HG03460 (cell line): ENCODE measurements around the gene MAP2.
A peak's percentile ranks its signal among the peaks of the same experiment; 100 is the strongest.

Source experiments
- ATAC-seq: cut with Tn5 transposase; IDR thresholded peaks from one replicate; pipeline ENCODE4 v1.9.1; 2021; ENCODE audit not compliant: unreplicated experiment

The MAP2 gene, protein sequence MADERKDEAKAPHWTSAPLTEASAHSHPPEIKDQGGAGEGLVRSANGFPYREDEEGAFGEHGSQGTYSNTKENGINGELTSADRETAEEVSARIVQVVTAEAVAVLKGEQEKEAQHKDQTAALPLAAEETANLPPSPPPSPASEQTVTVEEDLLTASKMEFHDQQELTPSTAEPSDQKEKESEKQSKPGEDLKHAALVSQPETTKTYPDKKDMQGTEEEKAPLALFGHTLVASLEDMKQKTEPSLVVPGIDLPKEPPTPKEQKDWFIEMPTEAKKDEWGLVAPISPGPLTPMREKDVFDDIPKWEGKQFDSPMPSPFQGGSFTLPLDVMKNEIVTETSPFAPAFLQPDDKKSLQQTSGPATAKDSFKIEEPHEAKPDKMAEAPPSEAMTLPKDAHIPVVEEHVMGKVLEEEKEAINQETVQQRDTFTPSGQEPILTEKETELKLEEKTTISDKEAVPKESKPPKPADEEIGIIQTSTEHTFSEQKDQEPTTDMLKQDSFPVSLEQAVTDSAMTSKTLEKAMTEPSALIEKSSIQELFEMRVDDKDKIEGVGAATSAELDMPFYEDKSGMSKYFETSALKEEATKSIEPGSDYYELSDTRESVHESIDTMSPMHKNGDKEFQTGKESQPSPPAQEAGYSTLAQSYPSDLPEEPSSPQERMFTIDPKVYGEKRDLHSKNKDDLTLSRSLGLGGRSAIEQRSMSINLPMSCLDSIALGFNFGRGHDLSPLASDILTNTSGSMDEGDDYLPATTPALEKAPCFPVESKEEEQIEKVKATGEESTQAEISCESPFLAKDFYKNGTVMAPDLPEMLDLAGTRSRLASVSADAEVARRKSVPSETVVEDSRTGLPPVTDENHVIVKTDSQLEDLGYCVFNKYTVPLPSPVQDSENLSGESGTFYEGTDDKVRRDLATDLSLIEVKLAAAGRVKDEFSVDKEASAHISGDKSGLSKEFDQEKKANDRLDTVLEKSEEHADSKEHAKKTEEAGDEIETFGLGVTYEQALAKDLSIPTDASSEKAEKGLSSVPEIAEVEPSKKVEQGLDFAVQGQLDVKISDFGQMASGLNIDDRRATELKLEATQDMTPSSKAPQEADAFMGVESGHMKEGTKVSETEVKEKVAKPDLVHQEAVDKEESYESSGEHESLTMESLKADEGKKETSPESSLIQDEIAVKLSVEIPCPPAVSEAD (N-terminal part only)

GRCh38 chr2:209423562-209424198 is at the start of gene MAP2:
Gene MAP2, plus strand, starts transcription at chr2:209424047. Its CDS starts 229,124 bp downstream, at chr2:209653171.
- peak; percentile 96 for ATAC-seq

- ATAC-seq = no peak
These were observed 47.2 kb upstream of the MAP2 start for GRCh38 chr2:209376686-209377085.

DNA sequence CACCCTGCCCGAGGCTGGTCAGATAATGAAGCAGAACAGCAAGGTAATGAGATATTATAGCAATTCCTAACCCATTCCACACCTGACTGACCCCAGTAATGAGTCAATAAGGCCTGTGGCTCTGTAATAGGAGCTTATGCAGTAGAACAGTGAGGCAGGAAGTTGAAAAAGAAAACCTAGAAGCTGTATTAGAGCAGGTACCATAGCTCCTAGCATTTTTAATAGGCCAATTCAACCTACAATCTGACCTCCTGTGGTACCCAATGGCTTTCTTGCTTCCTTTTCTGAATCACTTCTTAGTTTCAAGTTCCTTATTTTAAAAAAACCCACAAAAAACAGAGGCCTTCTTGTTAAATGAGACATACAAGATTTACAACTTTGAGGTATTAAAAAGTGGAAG is 43.6 kb upstream of the MAP2 start:
- peak; percentile 100 for ATAC-seq

GRCh38 chr2:209381091-209381490 is 42.8 kb upstream of the MAP2 start:
- no peak for ATAC-seq

GRCh38 chr2:209382775-209383174 is 41.1 kb upstream of the MAP2 start:
- ATAC-seq = no peak

DNA sequence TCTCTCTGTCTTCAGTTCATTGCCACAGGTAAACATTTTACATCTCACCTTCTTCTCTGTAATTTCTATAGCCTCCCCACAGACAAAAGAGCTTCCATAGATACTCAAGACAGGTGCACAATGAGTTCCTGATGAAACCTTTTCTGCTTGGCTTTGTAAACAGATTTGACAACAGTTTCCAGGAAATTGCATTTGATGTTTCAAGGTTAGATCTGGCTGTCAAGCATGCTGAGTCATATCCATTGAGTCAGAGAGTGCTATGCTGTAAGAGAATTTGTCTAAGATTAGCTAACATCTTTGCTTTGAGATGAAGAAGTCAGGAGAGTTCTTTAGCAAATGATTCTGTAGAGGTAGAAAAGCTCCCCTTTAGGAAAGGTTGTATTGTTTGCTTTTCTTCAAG is 40.6 kb upstream of the MAP2 start:
- ATAC-seq = no peak

DNA sequence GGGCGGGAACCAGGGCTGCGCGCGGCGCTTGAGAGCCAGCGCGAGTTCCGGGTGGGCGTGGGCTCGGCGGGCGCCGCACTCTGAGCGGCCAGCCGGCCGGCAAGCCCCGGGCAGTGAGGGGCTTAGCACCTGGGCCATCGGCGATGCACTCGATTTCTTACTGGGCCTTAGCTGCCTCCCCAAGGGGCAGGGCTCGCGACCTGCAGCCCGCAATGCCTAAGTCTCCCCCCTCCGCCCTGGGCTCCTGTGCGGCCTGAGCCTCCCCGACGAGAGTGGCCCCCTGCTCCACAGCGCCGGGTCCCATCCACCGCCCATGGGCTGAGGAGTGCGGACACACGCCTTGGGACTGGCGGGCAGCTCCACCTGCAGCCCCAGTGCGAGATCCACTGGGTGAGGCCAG is 36.5 kb upstream of the MAP2 start:
- ATAC-seq = no peak

DNA sequence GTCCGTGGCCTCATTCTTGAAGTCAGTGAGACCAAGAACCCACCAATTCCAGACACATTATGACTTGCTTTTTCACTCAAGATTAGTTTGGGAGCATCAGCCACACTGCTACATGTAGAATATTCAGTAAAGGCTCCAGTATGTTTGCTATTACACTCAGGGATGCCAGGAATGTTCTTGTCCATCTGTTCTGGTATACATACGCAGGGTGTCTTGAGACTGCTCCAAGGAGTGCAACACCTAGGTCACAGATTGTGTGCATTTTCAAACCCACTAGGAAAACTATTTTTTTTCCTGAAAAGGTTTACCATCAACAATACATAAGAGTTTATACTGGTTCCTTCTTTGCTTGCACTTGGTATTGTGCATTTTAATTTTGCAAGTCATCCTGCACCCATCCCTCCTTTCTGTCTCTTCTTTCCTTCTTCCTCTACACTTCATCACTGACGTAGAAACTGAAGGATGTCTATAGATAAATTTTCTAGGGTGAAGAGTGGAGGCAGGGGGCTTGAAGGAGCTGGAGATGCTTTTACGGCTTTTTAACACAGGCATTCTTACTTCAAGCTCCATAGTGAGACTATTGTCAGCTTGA is 35.3 kb upstream of the MAP2 start:
- ATAC-seq = no peak

DNA sequence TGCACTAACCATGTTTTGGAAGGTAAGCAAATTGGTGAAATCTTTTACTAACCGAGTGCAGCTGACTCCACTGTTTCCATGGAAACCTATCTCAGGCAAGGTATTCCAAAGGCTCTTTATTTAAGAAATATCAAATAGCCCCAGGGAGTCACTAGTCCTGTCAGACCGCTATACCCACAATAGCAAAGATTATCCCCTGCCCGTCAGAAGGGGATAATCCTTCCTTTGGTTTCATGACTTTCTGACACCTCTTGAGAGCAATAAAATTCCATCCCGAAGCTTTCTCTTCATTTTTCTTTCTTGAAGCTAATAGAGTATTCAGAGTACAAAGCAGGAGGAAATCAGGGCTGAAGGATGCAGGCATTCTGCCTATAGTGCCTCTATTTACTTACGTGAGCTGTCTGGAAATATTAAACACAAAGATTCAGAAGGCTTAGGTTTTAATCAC is 34.7 kb upstream of the MAP2 start:
- no peak for ATAC-seq

- ATAC-seq = no peak
These were observed 33.0 kb upstream of the MAP2 start for GRCh38 chr2:209390839-209391238.

- ATAC-seq = no peak
These were observed 32.0 kb upstream of the MAP2 start for GRCh38 chr2:209391776-209392401.

DNA sequence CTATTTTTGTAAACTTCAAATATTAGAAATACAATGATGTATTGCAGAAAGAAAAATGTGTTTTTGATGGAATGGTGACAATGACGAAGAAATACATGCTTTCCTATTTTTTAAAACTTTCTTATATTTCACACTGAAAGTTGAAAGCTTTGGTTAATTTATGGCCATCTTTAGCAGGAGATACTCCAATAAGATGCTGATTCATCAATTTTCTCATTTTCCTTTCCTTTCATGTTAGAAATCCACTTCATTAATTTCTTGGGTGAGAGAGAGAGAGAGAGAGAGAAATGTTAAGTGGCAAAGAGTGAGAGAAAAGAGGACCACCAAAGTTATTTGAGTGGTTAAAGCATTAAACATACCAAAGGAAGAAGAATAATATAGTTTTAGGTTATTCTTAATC is 28.6 kb upstream of the MAP2 start:
- ATAC-seq = no peak

DNA sequence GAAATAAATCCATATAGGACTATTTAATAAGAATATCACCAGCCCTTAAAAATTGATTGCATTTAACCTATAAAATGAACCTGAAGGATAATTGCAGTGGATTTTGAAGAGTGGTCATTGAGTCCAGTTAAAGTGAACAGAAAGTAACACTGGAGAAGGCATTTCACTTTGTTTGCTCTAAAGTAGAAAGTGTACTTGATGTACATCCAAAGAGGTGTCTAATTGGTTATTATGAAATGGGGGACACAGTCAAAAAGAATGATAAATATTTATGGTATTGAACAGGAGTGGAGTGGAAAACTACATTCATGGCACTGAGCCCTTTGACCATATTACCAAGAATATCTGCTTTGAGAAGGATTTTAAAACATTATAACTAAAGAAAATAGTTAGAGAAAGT is 28.2 kb upstream of the MAP2 start:
- no peak for ATAC-seq

DNA sequence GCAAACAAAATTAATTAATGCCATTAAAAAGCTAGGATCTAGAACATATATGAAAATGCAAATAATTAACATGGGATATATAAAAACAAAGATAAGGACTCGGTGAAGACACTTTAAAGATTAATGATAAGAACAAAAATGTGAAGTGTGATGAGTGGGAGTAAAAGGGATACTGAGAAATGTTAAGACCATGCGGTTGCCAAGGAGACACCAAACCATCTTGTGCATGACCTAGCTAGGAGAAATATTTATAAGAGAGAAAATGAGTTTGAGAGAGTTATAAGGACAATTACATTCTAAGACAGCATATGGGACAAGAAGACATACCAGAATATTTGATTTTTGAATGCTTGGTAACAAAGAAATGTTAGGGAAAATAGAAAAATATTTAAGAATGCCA is 25.4 kb upstream of the MAP2 start:
- no peak for ATAC-seq

DNA sequence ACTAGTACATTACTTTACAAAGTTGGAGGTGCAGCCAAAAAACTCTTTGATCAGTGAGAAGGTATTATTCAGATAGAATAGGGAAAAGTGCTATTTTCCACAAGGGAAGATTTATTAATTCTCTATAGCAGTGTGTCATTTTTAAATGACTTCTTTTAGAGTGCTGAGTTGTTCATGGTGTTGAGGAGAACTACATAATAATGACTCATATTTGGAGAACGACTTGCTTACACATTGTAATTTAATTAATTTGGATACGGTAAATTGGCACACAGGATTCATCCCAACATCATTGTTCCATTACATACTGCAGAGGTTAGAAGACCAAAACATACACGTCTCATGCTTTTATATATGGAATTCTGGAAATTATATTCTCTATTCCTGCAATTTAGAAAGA is 22.1 kb upstream of the MAP2 start:
- no peak for ATAC-seq

GRCh38 chr2:209411296-209411695 is 12.6 kb upstream of the MAP2 start:
- ATAC-seq = no peak

DNA sequence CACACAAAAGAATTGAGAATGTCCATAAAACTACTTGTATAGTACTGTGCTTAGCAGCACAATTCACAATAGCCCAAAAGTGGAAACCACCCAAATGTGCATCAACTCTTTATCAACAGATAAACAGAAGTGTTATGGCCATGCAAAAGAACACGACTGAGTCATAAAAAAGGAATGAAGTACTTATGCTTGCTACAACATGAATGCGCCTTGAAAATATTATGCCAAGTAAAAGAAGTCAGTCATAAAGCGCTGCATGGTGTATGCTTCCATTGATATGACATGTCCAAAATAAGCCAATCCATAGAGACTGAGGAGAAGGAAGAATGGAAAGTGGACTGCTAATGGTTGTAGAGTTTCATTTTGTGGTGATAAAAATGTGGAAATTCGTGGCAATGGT is 12.1 kb upstream of the MAP2 start:
- no peak for ATAC-seq

GRCh38 chr2:209413311-209414014 is 10.4 kb upstream of the MAP2 start:
- no peak for ATAC-seq

GRCh38 chr2:209416913-209417312 is 6.9 kb upstream of the MAP2 start:
- ATAC-seq = no peak
